Ovary (tissue), 9 donors: ENCODE data around the gene PRXL2B. TPM values are rescaled to one million over a fixed set of nuclear protein-coding genes. Genes with fewer than 3 reads are reported as not detected.
A peak's percentile ranks its signal among the peaks of the same experiment; 100 is the strongest.

Experiments used
- DNase-seq, 5 donors: peaks; one replicate each; pipeline ENCODE4 v3.0.0-alpha.2; 2019 to 2020
- H3K27ac ChIP-seq, 2 donors: fragments of 200-600 bp; one replicate each; pipeline versions ENCODE4 v1.5.1 to v1.8.0; 2019 to 2022
- H3K27me3 ChIP-seq: fragments of 200-600 bp; one replicate; pipeline ENCODE4 v1.8.0; 2022
- H3K36me3 ChIP-seq: fragments of 200-600 bp; sonication (generic); one replicate; pipeline ENCODE4 v1.5.1; 2019
- H3K4me1 ChIP-seq: one replicate; pipeline ENCODE4 v1.8.1; 2013; ENCODE audit warnings: mild to moderate bottlenecking, moderate library complexity; ENCODE audit not compliant: insufficient read depth
- H3K4me3 ChIP-seq: fragments of 200-600 bp; sonication (generic); one replicate; pipeline ENCODE4 v1.5.1; 2017
- H3K9me3 ChIP-seq, 2 donors: fragments of 200-600 bp in 1 of 2; sonication (generic) in 1 of 2; one replicate each; pipeline versions ENCODE4 v1.5.1 to v1.8.1; 2013 to 2019; ENCODE audit warnings: mild to moderate bottlenecking in 1 of 2, moderate library complexity in 1 of 2
- EP300 ChIP-seq: sonication (generic); formaldehyde crosslinking; IDR thresholded peaks from one replicate; pipeline ENCODE4 v1.6.1; 2017; ENCODE audit warnings: antibody characterized with exemption
- POLR2A ChIP-seq: fragments of 450-650 bp; IDR thresholded peaks from one replicate; pipeline ENCODE4 v1.6.1; 2017; ENCODE audit warnings: antibody characterized with exemption, mild to moderate bottlenecking, moderate library complexity
- WGBS, 3 donors: extraction: QIAGEN DNeasy Blood & Tissue Kit in 1 of 3; methylation state at CpG; one replicate each; pipeline versions ENCODE4 v1.1.5 to v1.1.7; 2013 to 2017; 5-methylcytosine and 5-hydroxymethylcytosine counted together
- intact Hi-C, 4 donors: fragments of 100-400 bp; cut with DNase I; formaldehyde crosslinking; loops; one replicate each; pipeline versions ENCODE4 v1.11.0 to v1.15.1; 2022 to 2023
- polyA plus RNA-seq, 2 donors: library from polyadenylated mRNA; stranded (reverse); fragments of 200-250 nt in 1 of 2; fragments of 350-450 nt in 1 of 2; fragmentation: Illumina TruSeq in 1 of 2; extraction: RNeasy Lipid Tissue Mini Kit (QIAGEN cat#74804) in 1 of 2; gene quantifications; one replicate each; pipeline ENCODE4 v1.2.3, GENCODE V29; 2013 to 2014
- total RNA-seq, 7 donors: library from RNA; depleted of rRNA in 2 of 7; stranded (reverse); fragments of >200 nt in 2 of 7; fragmentation: NEBNext Ultra II Directional in 3 of 7; extraction: Animal tissue kit (Norgen Biotek cat#: 25700) in 3 of 7; gene quantifications; one replicate each; pipeline versions ENCODE4 v1.1.0 to v1.2.4, GENCODE V29; 2016 to 2023
- TF ChIP-seq, protein P1 (sequence below), 3 donors: fragments of 450-650 bp in 2 of 3; fragments of 200-600 bp in 1 of 3; IDR thresholded peaks; one replicate each; pipeline versions ENCODE4 v1.5.1 to v1.8.0; 2016 to 2022; ENCODE audit warnings: antibody characterized with exemption in 3 of 3, mild to moderate bottlenecking in 1 of 3
- donor health status: DM: no; HTN: no; CAD: no; lungs with moderate emphysema.
- donor health status: DM: no; HTN: no; CAD: no.
- donor health status: Bipolar disorder and iron deficiency.
- donor health status: DM: yes; HTN: yes; CAD: no.
- donor health status: DM: no; HTN: no; CAD: no.
- donor health status: DM: yes; HTN: yes; CAD: no.

The PRXL2B gene
- total and polyA plus RNA-seq, 9 donors = 3.2 to 34.1 (median 14.7) TPM

DNA sequence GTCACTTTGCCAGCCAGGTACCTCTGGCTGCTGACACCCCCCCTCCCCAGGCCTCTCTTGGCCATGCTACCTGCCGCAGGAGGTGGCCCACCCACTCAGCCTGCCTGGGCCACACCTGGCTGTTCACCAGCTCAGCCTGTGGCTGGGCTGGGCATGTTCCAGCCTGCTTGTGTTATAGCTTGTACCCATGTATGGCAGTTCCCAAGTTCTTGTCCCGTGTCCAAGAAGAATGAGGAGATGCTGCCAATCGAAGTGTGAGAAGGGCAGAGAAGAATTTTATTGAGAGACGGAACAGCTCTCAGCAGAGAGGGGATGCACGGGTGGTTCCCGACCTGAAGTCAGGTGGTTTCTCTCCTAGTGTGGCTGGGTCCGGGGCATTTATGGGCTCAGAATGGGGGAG is 50.2 kb downstream of the PRXL2B start:
- TF ChIP-seq POLR2A (no peak), EP300 (no peak)
- TF ChIP-seq, protein P1, sequence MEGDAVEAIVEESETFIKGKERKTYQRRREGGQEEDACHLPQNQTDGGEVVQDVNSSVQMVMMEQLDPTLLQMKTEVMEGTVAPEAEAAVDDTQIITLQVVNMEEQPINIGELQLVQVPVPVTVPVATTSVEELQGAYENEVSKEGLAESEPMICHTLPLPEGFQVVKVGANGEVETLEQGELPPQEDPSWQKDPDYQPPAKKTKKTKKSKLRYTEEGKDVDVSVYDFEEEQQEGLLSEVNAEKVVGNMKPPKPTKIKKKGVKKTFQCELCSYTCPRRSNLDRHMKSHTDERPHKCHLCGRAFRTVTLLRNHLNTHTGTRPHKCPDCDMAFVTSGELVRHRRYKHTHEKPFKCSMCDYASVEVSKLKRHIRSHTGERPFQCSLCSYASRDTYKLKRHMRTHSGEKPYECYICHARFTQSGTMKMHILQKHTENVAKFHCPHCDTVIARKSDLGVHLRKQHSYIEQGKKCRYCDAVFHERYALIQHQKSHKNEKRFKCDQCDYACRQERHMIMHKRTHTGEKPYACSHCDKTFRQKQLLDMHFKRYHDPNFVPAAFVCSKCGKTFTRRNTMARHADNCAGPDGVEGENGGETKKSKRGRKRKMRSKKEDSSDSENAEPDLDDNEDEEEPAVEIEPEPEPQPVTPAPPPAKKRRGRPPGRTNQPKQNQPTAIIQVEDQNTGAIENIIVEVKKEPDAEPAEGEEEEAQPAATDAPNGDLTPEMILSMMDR (IDR thresholded peaks at IDR 0.05) = no peak
- Histone ChIP-seq H3K4me3 (no peak overlapping the region), H3K9me3 (peaks cover 0 to 6% of the 10 kb centered on the region in 2 donors), H3K27ac (no peak overlapping the region), H3K4me1 (peaks cover 16% of the 10 kb centered on the region), H3K36me3 (no peaks in the 10 kb centered on the region), H3K27me3 (no peaks in the 10 kb centered on the region)
- intact Hi-C loops = loop anchor here in 1 of 4 donors (10.0 kb wide), 1 partner anchor 222 kb away; the partner anchor contains the start of gene PEX10
- WGBS, 3 donors = 86 to 92% (median 91%) methylated on average over 7 of the region's 7 CpGs
- peak in 1 of 5 donors; percentile 16 for DNase-seq

DNA sequence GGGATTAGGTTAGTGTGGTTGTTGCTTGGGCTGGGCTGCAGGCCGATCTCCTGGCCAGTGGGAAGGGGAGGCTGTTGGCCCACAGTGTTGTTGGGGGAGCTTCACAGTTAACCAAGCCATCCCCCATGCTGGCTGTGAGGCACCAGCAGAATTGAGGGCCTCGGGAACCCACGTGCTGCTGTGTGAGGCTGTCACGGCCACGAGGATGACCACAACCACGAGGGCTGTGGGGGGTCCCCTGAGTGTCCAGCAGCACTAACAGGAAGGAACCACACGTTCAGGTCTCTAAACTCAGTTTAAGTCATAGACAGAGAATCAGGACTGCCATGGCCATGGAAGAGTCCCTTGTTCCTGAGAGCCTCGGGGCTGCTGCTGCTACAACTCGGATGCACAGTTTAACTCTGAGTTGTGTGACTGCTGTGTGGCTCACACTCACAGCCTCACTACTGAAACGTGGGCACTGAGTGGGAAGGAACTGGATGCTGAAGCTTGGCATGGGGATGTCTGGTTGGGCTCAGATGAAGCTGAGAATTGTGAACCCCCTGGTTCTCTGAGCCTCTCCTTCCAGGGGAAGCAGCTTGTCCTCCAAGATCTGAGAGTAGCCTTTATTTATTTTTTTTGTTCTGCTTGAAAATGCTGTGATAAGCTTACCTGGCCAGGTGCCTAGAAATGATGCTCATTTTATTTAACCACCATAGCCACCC is 51.0 kb downstream of the PRXL2B start:
- intact Hi-C loops = loop anchor here in 1 of 4 donors (10.0 kb wide), 1 partner anchor 223 kb away; the partner anchor contains the start of gene PEX10
- peaks cover 0 to 6% of the 10 kb centered on the region in 2 donors for H3K9me3 ChIP-seq
- H3K36me3 ChIP-seq = no peaks in the 10 kb centered on the region
- WGBS, 3 donors = 52 to 70% (median 67%) methylated on average over 10 of the region's 10 CpGs
- H3K4me3 ChIP-seq = no peak overlapping the region
- peak in 1 of 5 donors; percentile 13 for DNase-seq
- no peaks in the 10 kb centered on the region for H3K27me3 ChIP-seq
- no peak overlapping the region for H3K27ac ChIP-seq
- TF ChIP-seq EP300 (no peak), POLR2A (no peak)
- TF ChIP-seq, protein P1 (IDR thresholded peaks at IDR 0.05) = no peak
- peaks cover 20% of the 10 kb centered on the region for H3K4me1 ChIP-seq

DNA sequence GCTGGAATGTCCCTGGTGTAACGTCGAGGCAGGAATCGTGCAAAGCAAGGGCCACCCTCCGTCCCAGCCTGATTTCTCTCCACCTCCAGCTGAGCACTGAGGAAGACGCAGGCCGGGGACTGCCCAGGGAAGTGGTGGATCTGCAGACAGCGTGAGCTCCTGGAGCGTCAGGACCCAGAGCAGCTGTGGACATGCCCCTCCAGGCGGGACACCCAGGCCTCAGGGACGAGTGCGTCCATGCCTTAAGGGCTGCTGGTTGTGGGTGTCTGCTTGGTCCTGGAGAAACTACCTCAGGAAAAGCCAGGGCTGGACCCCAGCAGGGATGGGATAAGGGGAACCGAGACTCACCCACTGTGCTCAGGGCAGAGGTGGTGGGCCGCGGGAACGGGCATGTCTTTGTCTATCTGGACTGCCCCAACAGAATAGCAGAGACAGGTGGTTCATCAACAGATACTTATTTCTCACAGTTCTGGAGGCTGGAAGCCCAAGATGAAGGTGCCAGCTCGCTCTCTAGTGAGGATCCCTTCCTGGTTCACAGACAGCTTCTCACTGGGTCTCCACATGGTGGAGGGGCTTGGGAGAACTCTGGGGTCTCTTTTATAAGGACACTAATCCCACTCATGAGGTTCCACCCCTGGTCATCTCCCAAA is 52.0 kb downstream of the PRXL2B start:
- no peaks in the 10 kb centered on the region for H3K36me3 ChIP-seq
- peak in 1 of 5 donors; percentile 12 for DNase-seq
- peaks cover 0 to 6% of the 10 kb centered on the region in 2 donors for H3K9me3 ChIP-seq
- peaks cover 13% of the 10 kb centered on the region for H3K4me1 ChIP-seq
- no peaks in the 10 kb centered on the region for H3K27me3 ChIP-seq
- H3K27ac ChIP-seq = no peak overlapping the region
- intact Hi-C loops = loop anchor here in 1 of 4 donors (10.0 kb wide), 1 partner anchor 224 kb away; the partner anchor contains the start of gene PEX10
- no peak for TF ChIP-seq EP300
- 58 to 70% (median 68%) methylated on average over 16 of the region's 16 CpGs for WGBS, 3 donors
- no peak overlapping the region for H3K4me3 ChIP-seq

DNA sequence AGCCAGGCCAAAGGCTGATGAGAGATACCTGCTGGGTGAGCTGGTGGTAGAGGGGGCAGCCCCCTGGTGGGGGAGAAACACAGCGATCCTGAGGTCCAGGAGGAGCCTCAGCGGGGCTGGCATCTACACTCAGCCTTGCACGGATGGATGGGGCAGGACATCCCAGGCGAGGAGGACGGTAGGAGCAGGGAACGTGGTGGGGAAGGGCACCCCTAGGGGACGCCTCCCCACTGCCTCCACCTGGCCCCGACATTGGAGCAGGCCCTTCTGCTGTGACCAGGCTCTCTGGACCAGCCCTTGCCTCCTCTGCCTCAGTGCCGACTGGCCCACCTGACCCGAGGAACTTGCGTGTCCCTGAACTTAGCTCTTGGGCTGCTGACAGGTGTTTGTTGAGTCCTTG is 52.6 kb downstream of the PRXL2B start:
- Histone ChIP-seq H3K4me1 (peaks cover 7% of the 10 kb centered on the region), H3K27ac (no peak overlapping the region), H3K36me3 (no peaks in the 10 kb centered on the region), H3K27me3 (no peaks in the 10 kb centered on the region), H3K9me3 (peaks cover 0 to 6% of the 10 kb centered on the region in 2 donors), H3K4me3 (no peak overlapping the region)
- TF ChIP-seq POLR2A (no peak), EP300 (no peak)
- TF ChIP-seq, protein P1 (IDR thresholded peaks at IDR 0.05) = no peak
- DNase-seq = peak in 1 of 5 donors; percentile 14
- intact Hi-C loops = loop anchor here in 1 of 4 donors (10.0 kb wide), 1 partner anchor 224 kb away; the partner anchor contains the start of gene PEX10
- 23 to 51% (median 26%) methylated on average over 11 of the region's 11 CpGs for WGBS, 3 donors
